ENCODE measurements around the gene IL1R2. TPM values are rescaled to one million over a fixed set of nuclear protein-coding genes. Genes with fewer than 3 reads are reported as not detected.

Gene IL1R2
- total RNA-seq, 2 donors from 2014 or later: 18.3 to 47.7 TPM

DNA sequence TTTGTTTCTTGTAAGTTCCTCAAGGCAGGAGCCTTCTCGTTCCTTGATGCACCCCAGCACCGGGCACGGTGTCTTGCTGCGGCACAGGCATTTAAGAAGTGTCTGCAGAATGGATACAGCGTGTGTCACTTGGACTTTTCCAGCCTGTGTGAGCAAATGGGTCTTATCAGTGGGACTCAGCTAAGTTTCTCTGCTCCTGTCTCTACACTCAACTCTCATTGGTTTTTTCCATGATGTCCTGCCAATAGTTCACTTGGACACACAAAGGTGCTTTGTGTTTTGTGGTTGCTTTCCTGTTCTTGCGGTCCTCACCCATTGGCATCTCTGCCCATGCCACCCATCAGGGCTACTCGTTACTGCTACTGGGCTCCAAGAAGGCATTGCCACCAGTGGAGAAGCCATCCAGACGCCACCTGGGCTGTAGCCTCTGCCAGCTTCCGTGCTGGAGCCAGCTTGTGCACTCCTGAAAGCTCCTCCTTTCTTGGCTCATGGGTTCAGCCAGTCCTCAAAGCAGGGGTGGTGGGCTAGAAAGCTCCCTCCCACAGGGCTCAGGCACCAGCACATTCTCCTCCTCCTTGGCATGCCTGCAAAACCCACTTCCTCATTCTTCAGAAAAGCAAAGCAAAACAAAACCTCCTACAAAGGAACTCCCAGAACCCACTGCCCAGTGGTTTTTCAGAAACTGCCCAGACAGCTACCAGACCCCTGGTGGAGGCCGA, 41.4 kb downstream of the IL1R2 start:
- DNase-seq (ENCODE audit: low spot score): no peak
- H3K4me1 ChIP-seq (ENCODE audit: control insufficient read depth in 1 of 2, low read depth in 2 of 2): peaks cover 28 to 54% of the 10 kb centered on the region in 2 donors
- H3K4me3 ChIP-seq: peak overlapping the region; percentile 41
- H3K36me3 ChIP-seq: no peaks in the 10 kb centered on the region
- peak overlapping the region; percentile 40 to 43 for H3K27ac ChIP-seq
- H3K27me3 ChIP-seq (replicated peaks; ENCODE audit: insufficient read depth): no peaks in the 10 kb centered on the region
- H3K9me3 ChIP-seq: no peaks in the 10 kb centered on the region
- TF ChIP-seq, protein P1, sequence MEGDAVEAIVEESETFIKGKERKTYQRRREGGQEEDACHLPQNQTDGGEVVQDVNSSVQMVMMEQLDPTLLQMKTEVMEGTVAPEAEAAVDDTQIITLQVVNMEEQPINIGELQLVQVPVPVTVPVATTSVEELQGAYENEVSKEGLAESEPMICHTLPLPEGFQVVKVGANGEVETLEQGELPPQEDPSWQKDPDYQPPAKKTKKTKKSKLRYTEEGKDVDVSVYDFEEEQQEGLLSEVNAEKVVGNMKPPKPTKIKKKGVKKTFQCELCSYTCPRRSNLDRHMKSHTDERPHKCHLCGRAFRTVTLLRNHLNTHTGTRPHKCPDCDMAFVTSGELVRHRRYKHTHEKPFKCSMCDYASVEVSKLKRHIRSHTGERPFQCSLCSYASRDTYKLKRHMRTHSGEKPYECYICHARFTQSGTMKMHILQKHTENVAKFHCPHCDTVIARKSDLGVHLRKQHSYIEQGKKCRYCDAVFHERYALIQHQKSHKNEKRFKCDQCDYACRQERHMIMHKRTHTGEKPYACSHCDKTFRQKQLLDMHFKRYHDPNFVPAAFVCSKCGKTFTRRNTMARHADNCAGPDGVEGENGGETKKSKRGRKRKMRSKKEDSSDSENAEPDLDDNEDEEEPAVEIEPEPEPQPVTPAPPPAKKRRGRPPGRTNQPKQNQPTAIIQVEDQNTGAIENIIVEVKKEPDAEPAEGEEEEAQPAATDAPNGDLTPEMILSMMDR (IDR thresholded peaks at IDR 0.05): no peak
- ATAC-seq (ENCODE audit: insufficient number of reproducible peaks, low FRiP score, low read depth): no peak

DNA sequence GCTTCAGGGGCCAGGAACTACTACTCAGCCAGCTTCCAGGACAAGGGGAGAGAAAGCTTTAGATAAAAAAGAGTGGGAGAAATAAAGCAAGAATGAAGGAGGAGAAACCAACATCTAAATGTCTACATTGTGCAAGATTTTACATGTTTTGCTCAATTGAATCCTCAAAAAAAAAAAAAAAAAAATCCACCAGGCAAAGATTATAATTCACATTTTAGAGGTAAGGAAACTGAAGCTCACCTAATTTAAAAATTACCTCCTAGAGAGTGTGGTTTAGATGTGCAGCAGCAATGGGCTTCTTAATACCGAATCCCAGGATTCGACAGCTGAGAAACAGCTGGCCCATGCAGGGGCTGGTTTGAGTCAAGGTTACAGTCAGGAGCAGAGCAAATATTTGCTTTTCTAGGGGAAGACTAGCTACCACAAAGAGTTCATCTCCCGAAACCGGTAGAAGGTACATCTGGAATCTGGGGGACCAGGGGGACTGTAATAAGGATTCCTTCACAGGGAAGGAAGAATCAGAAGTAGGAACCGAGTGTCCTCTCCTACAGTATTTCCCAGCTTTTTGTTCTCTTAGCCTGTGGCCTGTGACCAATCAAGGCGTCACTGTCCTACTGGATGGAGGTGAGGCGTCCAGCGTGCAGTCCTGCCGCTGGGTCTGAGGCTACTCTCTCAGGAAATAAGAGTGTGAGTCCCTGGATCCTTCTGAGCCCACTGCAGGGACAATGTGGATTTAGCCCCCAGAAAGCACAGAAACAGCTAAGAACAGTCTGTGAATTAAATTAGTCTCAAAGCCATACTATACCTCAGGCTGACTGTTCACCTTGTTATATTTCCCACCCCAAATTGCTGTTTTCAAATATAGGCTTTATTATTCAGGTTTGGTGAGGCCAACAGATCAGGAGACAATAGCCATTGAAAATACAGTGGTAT, 42.3 kb downstream of the IL1R2 start:
- peak overlapping the region; percentile 40 to 43 for H3K27ac ChIP-seq
- H3K27me3 ChIP-seq (replicated peaks; ENCODE audit: insufficient read depth): no peaks in the 10 kb centered on the region
- no peak for DNase-seq (ENCODE audit: low spot score)
- no peaks in the 10 kb centered on the region for H3K9me3 ChIP-seq
- ATAC-seq (ENCODE audit: insufficient number of reproducible peaks, low FRiP score, low read depth): no peak
- no peaks in the 10 kb centered on the region for H3K36me3 ChIP-seq
- H3K4me3 ChIP-seq: peak overlapping the region; percentile 41
- TF ChIP-seq, protein P1 (IDR thresholded peaks at IDR 0.05): no peak
- peaks cover 27 to 47% of the 10 kb centered on the region in 2 donors for H3K4me1 ChIP-seq (ENCODE audit: control insufficient read depth in 1 of 2, low read depth in 2 of 2)

DNA sequence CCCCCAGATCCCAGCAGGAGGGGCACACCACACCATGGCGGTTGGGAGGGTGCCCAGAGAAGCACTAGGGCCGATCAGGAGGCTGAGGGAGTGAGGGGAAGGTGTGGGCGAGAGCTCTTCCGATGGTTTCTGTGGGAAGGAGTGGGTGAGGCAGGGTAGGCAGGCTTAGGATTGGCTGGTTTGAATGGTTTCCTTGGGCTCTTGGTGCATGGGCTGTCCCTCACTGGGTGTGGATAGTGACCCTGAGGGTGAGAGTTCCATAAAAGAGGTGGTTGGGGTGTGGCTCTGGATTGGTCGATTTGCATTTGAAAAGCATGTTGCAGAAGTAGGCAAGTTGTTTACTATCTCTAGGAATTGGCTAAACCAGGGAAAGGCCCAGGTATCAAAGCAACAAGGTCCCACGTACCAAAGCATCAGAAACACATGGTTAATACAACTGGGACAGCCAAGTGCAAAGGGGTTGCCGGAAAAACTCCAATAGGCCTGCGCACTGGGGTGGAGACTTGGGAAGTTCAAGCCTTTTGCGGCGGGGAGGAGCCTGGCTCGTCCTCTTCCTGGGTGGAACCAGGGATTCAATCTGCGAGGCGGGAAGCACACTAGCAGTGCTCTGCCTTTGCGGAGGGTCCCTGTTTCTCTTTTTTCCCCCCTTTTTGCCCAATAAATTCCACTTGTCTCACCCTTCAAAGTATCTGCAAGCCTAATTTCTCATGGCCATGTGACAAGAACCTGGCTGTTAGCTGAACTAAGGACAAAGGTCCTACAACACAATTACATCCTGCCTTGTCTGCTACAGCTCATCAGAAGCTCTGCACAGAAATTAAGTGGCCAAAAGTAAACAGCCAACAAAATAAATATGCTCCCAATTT, 43.2 kb downstream of the IL1R2 start:
- no peaks in the 10 kb centered on the region for H3K36me3 ChIP-seq
- ATAC-seq (ENCODE audit: insufficient number of reproducible peaks, low FRiP score, low read depth): no peak
- no peaks in the 10 kb centered on the region for H3K9me3 ChIP-seq
- no peak for DNase-seq (ENCODE audit: low spot score)
- peaks cover 27 to 44% of the 10 kb centered on the region in 2 donors for H3K4me1 ChIP-seq (ENCODE audit: control insufficient read depth in 1 of 2, low read depth in 2 of 2)
- H3K27me3 ChIP-seq (replicated peaks; ENCODE audit: insufficient read depth): no peaks in the 10 kb centered on the region
- H3K4me3 ChIP-seq: no peak overlapping the region
- peak overlapping the region in 1 of 2 donors; percentile 43 for H3K27ac ChIP-seq
- TF ChIP-seq, protein P1 (IDR thresholded peaks at IDR 0.05): no peak

DNA sequence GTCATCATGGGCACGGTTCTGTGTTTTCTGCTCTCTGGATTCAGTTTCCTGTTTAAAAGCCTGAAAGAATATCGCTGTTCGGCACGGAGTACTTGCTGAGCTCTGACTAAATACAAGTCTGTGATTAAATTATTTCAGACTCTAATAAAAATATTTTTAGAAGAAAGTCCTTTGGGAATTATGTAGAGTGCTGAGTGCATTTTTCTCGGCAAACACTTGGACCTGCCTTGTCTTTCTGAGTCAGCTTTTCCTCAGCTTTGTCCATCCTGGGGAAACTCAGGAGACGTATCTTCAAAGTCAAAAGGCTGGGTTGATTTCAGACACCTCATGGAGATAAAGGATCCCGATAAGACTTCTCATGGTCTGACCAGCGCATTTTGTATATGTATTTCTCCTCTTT, 45.9 kb downstream of the IL1R2 start:
- TF ChIP-seq, protein P1 (IDR thresholded peaks at IDR 0.05): no peak
- H3K27ac ChIP-seq: peak overlapping the region; percentile 81 to 83
- no peaks in the 10 kb centered on the region for H3K36me3 ChIP-seq
- H3K27me3 ChIP-seq (replicated peaks; ENCODE audit: insufficient read depth): no peaks in the 10 kb centered on the region
- DNase-seq (ENCODE audit: low spot score) (no peak), ATAC-seq (ENCODE audit: insufficient number of reproducible peaks, low FRiP score, low read depth) (peak; percentile 78)
- H3K4me3 ChIP-seq: peak overlapping the region; percentile 56
- peaks cover 28 to 44% of the 10 kb centered on the region in 2 donors for H3K4me1 ChIP-seq (ENCODE audit: control insufficient read depth in 1 of 2, low read depth in 2 of 2)
- H3K9me3 ChIP-seq: no peaks in the 10 kb centered on the region
